DMS53 treated with DMSO at 0.1 percent for 48 hours (cell line): ENCODE data around the gene RBM23.
A peak's percentile ranks its signal among the peaks of the same experiment; 100 is the strongest.
"Not testable (repeated sequence)": the region's sequence is repeated elsewhere in the genome, so short reads cannot be mapped to it uniquely, and the experiment has no call there.

Experiments
- DNase-seq: peaks from one replicate; lab custom pipeline; 2025; ENCODE audit not compliant: unreplicated experiment; lab: John Stamatoyannopoulos, UW

The RBM23 gene

GRCh38 chr14:22919601-22919921 lies 612 bp upstream of the RBM23 start:
- DNase-seq, result no peak

GRCh38 chr14:22915886-22916521 lies 2.9 kb downstream of the RBM23 start:
- no peak for DNase-seq

- DNase-seq, result not testable (repeated sequence)
Measured at GRCh38 chr14:22914836-22915235, 4.1 kb downstream of the RBM23 start.

- DNase-seq, result no peak
Measured at GRCh38 chr14:22910916-22911315, 8.0 kb downstream of the RBM23 start.

- DNase-seq, result no peak
Measured at GRCh38 chr14:22908601-22909000, 10.3 kb downstream of the RBM23 start.

GRCh38 chr14:22907429-22907828 lies 11.5 kb downstream of the RBM23 start:
- no peak for DNase-seq

- DNase-seq, result no peak
Measured at GRCh38 chr14:22906073-22906472, 12.9 kb downstream of the RBM23 start.

GRCh38 chr14:22905627-22906026 lies 13.3 kb downstream of the RBM23 start:
- DNase-seq, result no peak

- no peak for DNase-seq
Measured at GRCh38 chr14:22903742-22904087, 15.2 kb downstream of the RBM23 start.

GRCh38 chr14:22901799-22902198 lies 17.1 kb downstream of the RBM23 start:
- no peak for DNase-seq

GRCh38 chr14:22900081-22900799 lies 18.7 kb downstream of the RBM23 start:
- DNase-seq, result peak; percentile 39

- DNase-seq, result no peak
Measured at GRCh38 chr14:22898302-22899090, 20.5 kb downstream of the RBM23 start.

GRCh38 chr14:22897357-22897756 lies 21.6 kb downstream of the RBM23 start:
- no peak for DNase-seq

- DNase-seq, result no peak
Measured at GRCh38 chr14:22896760-22897159, 22.2 kb downstream of the RBM23 start.

- no peak for DNase-seq
Measured at GRCh38 chr14:22896356-22896755, 22.6 kb downstream of the RBM23 start.

GRCh38 chr14:22895402-22895801 lies 23.5 kb downstream of the RBM23 start:
- no peak for DNase-seq

GRCh38 chr14:22893706-22894105 lies 25.2 kb downstream of the RBM23 start:
- no peak for DNase-seq

GRCh38 chr14:22892488-22892887 lies 26.5 kb downstream of the RBM23 start:
- DNase-seq, result no peak

GRCh38 chr14:22890416-22890815 lies 28.5 kb downstream of the RBM23 start:
- DNase-seq, result no peak

GRCh38 chr14:22888662-22889061 lies 30.3 kb downstream of the RBM23 start:
- DNase-seq, result no peak

GRCh38 chr14:22887990-22888378 lies 31.0 kb downstream of the RBM23 start:
- no peak for DNase-seq

GRCh38 chr14:22887260-22887989 lies 31.5 kb downstream of the RBM23 start:
- peak; percentile 78 for DNase-seq
